Activated naive CD8-positive, alpha-beta T cell (primary cell): ENCODE data around the gene FLRT2.

Source experiments
- H3K27ac Mint-ChIP-seq: one replicate; pipeline ENCODE4 v1.8.0; 2021; ENCODE audit warnings: mixed read lengths
- H3K27me3 Mint-ChIP-seq: one replicate; pipeline ENCODE4 v1.8.0; 2021; ENCODE audit warnings: mixed read lengths
- H3K36me3 Mint-ChIP-seq: one replicate; pipeline ENCODE4 v1.8.0; 2021; ENCODE audit warnings: mixed read lengths
- H3K4me1 Mint-ChIP-seq: one replicate; pipeline ENCODE4 v1.8.0; 2021; ENCODE audit warnings: low read depth, mixed read lengths
- H3K4me3 Mint-ChIP-seq: one replicate; pipeline ENCODE4 v1.8.0; 2021; ENCODE audit warnings: mild to moderate bottlenecking, mixed read lengths
- H3K9me3 Mint-ChIP-seq: one replicate; pipeline ENCODE4 v1.8.0; 2021; ENCODE audit warnings: low read depth, mixed read lengths

Gene FLRT2

DNA sequence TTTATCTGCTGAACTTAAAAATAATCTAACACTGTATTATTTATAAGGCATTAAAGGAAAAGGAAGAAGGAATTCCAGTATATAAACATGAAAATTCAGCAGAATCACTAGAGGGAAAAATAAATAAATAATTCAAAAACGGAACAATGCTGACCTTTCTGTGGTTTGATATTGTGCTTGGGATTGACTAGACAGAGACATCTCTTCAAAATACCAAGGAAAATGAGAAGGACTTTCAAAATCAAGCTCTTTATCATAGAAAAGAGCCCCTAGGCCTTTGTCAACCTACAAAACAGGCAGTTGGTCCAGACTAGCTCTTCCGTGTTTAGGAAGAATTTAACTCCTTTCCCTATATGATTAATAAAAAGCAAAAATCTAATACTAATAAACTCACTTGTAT is 6.3 kb upstream of the FLRT2 start:
- H3K9me3 Mint-ChIP-seq: no peaks in the 10 kb centered on the region
- H3K4me1 Mint-ChIP-seq: no peaks in the 10 kb centered on the region
- no peaks in the 10 kb centered on the region for H3K36me3 Mint-ChIP-seq
- H3K27me3 Mint-ChIP-seq: peaks cover 13% of the 10 kb centered on the region
- H3K27ac Mint-ChIP-seq: no peak overlapping the region
- no peak overlapping the region for H3K4me3 Mint-ChIP-seq

DNA sequence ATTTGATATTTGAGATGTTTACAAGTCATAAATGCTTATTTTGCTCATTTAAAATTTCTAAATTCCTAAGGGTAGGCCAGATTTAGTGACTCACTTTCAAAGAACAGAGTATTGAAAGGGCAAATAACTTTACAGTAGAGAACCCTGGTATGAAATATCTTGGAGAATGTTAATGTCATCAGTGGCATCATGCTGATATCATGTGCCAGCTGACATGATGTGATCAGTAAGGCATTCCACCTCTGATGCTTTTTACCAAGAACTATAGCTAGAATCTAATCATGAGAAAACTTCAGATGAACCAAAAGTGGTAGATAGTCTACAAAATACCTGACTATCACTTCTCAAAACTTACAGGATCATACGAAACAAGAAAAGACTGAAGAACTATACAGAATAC is 2.9 kb upstream of the FLRT2 start:
- Mint-ChIP-seq H3K9me3 (no peaks in the 10 kb centered on the region), H3K36me3 (no peaks in the 10 kb centered on the region), H3K4me1 (peaks cover 7% of the 10 kb centered on the region), H3K27me3 (peaks cover 32% of the 10 kb centered on the region), H3K27ac (no peak overlapping the region), H3K4me3 (no peak overlapping the region)

DNA sequence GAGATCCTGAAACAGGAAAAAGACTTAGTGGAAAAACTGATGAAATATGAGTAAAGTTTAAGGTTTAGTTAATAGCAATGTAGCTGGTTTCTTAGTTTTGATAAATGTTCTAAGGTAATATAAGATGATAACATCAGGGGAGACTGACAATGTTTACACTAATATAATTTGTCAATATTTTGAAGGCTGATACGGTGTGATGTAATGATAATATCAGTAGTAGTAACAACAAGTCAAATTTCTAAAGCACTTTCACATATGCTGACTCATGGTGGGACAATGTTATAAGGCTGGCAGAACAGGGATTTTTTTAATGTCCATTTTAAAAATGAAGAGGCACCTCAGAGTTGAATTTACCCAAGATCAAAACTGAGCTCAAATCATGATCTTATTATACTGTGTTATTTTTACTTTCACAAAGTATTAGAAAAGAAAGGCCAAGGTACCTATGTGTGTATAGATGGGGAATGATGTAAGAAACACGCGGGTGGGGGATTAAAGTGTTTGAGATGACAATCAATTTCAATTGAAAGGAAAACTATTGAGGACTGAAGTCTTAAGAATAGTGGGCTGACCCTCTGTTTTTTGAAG is 2.4 kb upstream of the FLRT2 start:
- Mint-ChIP-seq H3K27ac (no peak overlapping the region), H3K4me1 (peaks cover 11% of the 10 kb centered on the region), H3K9me3 (no peaks in the 10 kb centered on the region), H3K36me3 (no peaks in the 10 kb centered on the region), H3K4me3 (no peak overlapping the region), H3K27me3 (peaks cover 37% of the 10 kb centered on the region)

DNA sequence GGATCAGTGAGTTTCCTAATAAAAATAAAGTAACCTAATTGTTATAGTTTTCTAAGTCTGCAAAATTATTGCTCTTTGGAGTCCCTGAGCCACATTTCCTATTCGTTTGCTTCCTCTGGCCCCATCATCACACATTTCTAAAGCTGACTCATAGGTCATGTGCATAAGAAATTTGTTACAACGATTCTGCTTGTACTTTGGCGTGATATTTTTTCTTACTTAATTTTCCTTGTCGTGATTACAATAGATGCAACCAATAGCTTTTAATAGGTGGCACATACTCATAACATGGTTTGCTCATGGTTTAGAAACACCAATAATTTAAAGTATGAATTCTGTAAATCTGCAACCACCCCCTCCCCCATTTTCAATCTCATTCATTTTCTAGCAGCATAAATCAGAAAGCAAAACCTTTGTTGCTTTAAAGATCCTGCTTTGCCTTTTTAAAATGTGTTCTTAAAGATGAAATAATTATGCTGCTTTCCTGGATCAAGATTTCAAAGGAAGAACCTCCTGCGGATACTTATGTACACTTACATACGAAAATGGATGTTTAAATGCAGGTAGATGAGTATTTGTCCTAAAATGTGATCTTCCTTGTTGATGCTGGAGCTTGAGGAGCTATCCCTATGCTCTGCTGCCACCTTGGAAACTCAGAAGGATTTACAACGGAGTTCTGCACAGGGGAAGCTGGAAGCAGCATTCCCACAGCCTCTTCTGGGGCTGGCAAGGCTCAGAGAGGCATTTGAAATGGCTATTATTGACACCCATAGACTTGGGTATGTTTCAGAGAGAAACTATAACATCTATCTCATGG is 1.7 kb upstream of the FLRT2 start:
- H3K4me1 Mint-ChIP-seq: peaks cover 15% of the 10 kb centered on the region

DNA sequence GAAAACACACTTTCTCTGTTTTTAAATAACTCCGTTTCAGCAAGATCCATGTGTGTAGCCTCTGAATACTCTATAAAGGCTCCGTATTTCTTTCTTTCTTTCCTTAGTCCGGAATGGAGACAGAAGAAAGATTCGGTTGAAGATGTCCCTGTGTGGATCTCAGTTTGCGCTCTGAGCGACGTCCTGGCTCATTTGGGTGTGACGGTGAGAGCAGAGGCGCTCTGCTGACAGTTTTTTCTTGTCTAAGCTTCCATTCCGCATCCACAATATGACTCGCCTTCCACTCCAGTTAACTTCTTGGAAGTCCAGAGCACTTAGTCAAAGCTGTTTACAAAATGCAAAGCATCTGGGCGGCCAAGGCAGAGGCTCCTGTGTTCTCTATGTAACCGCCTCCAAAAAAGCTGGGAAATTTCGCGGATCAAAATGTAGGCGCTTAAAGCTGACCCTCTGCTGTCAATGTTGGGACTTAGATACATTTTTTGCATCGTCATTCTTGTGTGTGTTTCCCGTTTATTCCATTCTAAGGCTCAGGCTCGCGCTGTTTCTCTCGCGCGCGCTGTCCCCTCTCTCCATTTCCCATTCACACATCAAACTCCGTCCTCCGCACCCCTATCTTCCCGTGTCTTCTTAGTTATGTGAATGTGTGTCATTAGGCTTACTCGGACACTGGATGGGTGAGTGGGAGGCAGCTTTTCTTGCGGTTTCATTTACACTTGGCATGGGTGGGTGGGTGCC is 880 bp upstream of the FLRT2 start:
- Mint-ChIP-seq H3K9me3 (no peaks in the 10 kb centered on the region), H3K4me1 (peaks cover 15% of the 10 kb centered on the region), H3K27me3 (peaks cover 42% of the 10 kb centered on the region), H3K36me3 (no peaks in the 10 kb centered on the region), H3K4me3 (no peak overlapping the region), H3K27ac (no peak overlapping the region)

More for the DNA sequence above, 1.7 kb upstream of the FLRT2 start:
- Mint-ChIP-seq H3K9me3 (no peaks in the 10 kb centered on the region), H3K4me3 (no peak overlapping the region), H3K27me3 (peaks cover 41% of the 10 kb centered on the region), H3K27ac (no peak overlapping the region), H3K36me3 (no peaks in the 10 kb centered on the region)

DNA sequence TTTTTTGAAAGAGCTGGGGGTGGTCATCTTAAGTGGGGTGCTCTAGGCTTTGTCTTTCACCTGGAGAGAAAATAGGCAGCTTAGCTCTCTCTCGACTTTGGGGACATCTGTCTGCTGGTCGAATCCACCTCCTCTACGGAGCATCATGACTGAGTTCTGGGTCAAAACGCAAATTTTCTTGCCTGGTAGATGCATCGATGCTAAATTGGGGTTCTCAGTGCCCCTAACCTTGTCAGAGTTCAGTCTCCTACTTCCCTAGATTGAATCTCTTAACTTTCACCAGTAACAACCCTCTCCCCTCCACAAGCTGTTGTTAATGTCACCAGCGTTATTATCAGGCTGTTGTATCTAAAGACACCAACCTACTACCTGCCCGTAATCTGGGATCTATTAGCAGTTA is 682 bp downstream of the FLRT2 start:
- no peaks in the 10 kb centered on the region for H3K36me3 Mint-ChIP-seq
- peaks cover 19% of the 10 kb centered on the region for H3K4me1 Mint-ChIP-seq
- no peak overlapping the region for H3K4me3 Mint-ChIP-seq
- peaks cover 51% of the 10 kb centered on the region for H3K27me3 Mint-ChIP-seq
- no peak overlapping the region for H3K27ac Mint-ChIP-seq
- no peaks in the 10 kb centered on the region for H3K9me3 Mint-ChIP-seq

DNA sequence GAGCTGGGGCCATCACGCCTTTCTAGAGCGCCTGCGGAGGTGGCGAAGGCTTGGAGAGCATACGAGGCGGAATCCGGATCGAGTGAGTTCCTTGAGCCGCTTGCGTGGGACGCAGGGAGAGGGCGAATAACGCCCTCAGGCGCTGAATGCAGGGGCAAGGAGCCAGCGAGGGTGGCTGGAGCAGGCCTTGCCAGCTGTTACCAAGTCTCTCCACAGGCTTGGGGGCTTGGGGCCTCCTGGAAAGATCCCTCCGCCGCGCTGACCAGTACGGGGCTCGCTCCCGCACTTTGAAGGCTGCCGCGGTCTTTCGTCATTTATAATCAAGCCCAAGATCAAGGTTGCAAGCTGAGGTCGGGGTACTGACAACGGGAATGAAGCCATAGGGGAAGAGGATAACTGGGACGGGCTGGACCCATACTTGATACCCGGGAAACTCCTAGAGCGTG is 1.2 kb downstream of the FLRT2 start:
- Mint-ChIP-seq H3K4me3 (no peak overlapping the region), H3K27ac (no peak overlapping the region), H3K4me1 (peaks cover 19% of the 10 kb centered on the region)

DNA sequence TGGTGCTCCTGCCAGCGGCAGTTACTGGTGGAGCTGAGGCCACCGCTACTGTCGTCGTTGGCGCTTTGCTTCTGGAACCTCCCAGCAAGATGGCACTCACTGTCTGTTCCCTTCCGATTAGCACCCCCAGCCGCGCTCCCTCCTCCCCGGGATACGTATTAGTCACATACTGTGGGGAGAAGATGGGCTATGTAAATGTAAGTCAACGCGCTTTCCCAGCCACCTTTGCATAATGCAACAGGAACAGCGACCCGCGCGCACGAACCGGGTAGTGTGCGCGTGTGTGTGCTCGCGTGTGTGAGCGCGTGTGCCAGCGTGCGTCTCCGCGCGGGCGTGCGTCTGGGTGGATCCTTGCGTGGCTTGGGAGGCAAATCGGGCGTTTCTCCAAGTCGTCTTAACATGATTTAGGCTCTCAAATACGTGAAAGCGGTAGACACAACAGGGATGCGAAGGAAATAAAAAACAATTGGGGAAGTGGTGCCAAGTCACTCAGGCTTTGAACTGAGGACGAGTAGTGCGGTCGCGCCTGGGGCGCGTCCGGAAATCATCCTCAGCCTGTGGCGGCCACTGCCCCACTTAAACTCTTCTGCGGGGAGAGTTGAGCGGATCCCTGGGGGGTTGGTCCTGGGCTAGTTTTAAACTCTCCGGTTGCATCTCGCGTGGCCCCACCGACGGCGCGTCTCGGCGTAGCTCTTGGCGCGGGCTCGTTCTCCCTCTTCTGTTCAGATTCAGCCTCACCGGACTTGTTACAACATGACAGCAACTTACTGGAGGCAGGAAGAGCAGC is 1.8 kb downstream of the FLRT2 start:
- H3K27me3 Mint-ChIP-seq: peaks cover 47% of the 10 kb centered on the region
- no peak overlapping the region for H3K27ac Mint-ChIP-seq
- no peak overlapping the region for H3K4me3 Mint-ChIP-seq
- no peaks in the 10 kb centered on the region for H3K36me3 Mint-ChIP-seq
- H3K4me1 Mint-ChIP-seq: peaks cover 19% of the 10 kb centered on the region
- no peaks in the 10 kb centered on the region for H3K9me3 Mint-ChIP-seq

More for the DNA sequence above, 1.2 kb downstream of the FLRT2 start:
- Mint-ChIP-seq H3K9me3 (no peaks in the 10 kb centered on the region), H3K27me3 (peaks cover 49% of the 10 kb centered on the region), H3K36me3 (no peaks in the 10 kb centered on the region)

DNA sequence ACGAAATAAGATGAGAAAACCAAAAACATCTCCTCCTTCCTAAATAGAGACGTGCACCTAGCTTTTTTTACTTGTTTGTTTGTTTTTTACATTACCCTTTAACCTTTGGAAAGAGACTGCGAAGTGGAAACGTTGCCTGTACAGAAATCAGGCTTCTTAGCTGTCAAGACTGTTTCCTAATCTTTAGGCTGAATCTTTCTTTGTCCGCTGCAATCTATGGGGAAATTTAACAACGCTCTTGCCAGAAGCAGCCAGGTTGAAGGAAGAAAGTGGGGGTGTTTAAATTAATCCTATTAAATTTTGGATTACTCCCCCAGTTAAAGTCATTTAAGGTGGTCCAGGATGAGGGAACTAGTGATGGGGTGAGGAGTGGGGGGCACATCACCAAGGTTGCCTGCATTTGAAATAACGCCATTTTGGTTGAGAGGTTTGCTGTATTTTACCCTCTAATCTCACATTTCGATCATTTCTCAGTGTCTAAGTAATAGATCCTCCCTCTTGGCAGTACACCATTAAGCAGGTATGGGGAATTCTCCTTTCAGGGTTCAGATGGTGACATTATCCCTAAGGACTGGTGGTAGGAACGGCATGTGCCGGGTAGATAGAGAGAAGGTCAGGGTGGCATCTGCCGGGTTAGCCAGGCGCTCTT is 2.6 kb downstream of the FLRT2 start:
- peaks cover 50% of the 10 kb centered on the region for H3K27me3 Mint-ChIP-seq
- no peak overlapping the region for H3K4me3 Mint-ChIP-seq
- H3K27ac Mint-ChIP-seq: no peak overlapping the region
- H3K4me1 Mint-ChIP-seq: peaks cover 19% of the 10 kb centered on the region
- no peaks in the 10 kb centered on the region for H3K36me3 Mint-ChIP-seq
- H3K9me3 Mint-ChIP-seq: no peaks in the 10 kb centered on the region

DNA sequence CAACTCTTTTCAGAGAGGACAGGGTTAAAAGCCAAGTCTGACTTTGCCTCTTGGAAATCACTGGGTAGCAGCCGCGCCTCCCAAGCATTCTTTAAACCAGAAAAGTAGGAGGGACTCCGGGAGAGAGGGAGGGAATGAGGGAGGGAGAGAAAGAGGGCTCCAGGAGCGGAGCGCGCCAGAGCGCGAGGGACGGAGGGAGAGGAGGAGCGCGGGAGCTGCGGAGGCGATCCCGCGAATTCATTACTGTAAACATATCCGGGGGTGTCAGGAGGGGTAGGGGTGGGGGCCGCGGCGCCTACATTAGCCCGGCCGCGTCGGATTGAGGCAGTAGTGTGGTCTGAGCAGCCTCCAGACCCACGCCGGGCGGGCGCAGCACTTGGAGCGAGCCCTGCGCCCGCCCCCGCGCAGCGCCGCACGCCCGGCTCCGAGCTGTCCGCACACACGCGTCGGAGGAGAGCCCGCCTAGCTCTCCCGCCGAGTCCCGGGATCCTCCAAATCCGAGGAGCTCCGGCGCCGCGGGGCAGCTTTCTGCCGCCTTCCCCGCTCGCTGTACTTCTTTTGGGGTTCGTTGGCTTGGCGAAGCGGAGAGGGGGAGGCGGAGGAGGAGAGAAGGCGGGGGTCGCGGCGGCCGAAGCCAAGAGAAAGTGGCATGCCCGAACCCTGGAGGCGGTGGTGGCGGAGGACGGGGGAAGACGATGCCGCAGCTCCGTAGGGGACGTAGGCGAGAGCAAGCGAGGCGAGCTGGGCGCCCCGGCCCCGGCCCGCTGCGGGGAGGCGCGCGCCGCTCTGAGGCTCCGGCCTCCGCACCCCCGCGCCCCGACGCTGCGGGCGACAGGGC is 3.3 kb downstream of the FLRT2 start:
- Mint-ChIP-seq H3K27ac (no peak overlapping the region), H3K9me3 (no peaks in the 10 kb centered on the region)

DNA sequence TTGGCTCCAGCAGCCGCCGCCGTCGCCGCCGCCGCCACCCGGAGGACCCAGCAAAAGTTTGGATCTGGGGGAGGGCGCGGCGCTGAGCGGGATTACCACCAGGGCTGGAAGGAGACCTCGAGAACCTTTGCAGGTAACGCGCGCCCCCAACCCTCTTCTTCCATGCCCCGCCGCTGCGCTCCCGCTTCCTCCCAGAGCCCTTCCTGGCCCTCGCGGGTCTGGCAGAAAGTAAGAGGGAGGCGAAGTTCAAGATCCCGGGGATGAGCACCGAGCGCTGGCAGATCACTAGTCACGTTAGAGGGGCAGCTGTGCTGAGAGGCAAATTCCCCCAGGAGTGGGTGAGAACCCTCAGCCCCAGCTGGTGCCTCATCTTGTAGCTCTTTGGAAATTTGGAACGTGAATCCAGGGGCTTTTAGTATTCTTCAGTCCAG is 3.9 kb downstream of the FLRT2 start:
- Mint-ChIP-seq H3K9me3 (no peaks in the 10 kb centered on the region), H3K4me1 (peaks cover 19% of the 10 kb centered on the region), H3K4me3 (no peak overlapping the region), H3K27ac (no peak overlapping the region), H3K36me3 (no peaks in the 10 kb centered on the region), H3K27me3 (peaks cover 47% of the 10 kb centered on the region)

More for the DNA sequence above, 3.3 kb downstream of the FLRT2 start:
- H3K4me1 Mint-ChIP-seq: peaks cover 19% of the 10 kb centered on the region
- H3K36me3 Mint-ChIP-seq: no peaks in the 10 kb centered on the region
- H3K4me3 Mint-ChIP-seq: no peak overlapping the region
- H3K27me3 Mint-ChIP-seq: peaks cover 50% of the 10 kb centered on the region

DNA sequence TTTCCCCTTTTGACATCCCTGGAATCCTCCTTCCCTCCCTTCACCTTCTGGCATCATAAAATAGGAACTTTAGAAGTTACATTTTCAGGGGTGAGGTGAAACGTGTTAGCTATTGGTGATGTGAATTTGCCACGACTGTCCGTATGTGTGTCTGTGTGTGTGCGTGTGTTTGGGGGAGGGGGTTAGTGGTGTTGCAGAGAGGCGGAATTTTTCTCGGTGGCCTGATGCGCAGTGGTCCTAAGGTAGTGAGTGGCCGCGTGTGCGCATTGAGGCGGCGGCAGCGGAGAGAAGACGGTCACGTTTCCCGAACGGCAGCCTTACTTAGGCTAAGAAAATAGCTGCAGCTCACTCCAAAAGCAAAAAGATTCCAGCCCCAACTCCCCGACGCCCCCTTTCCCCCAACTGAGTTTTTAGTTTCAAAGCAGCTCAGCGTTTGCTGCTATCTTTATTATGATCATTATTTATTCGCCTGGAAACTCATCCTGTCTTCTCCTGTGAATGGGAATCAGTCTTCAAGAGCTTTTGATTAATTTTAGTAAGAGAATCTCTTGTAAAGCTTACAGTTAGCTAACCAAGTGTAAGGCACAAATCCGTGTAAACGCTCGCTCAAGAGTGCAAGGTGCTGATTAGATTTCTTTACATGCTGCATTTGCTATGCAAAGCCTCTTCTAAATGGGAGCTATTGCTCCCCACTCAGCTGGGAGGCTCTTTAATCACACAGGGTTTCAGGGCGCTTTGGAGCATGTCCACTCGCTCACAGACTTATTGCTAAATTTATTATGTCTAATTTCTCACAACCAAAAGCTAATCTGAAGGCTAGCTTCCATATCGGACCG is 4.7 kb downstream of the FLRT2 start:
- peaks cover 19% of the 10 kb centered on the region for H3K4me1 Mint-ChIP-seq
- no peak overlapping the region for H3K4me3 Mint-ChIP-seq
- no peaks in the 10 kb centered on the region for H3K36me3 Mint-ChIP-seq
- peaks cover 43% of the 10 kb centered on the region for H3K27me3 Mint-ChIP-seq
- H3K27ac Mint-ChIP-seq: no peak overlapping the region
- H3K9me3 Mint-ChIP-seq: no peaks in the 10 kb centered on the region

DNA sequence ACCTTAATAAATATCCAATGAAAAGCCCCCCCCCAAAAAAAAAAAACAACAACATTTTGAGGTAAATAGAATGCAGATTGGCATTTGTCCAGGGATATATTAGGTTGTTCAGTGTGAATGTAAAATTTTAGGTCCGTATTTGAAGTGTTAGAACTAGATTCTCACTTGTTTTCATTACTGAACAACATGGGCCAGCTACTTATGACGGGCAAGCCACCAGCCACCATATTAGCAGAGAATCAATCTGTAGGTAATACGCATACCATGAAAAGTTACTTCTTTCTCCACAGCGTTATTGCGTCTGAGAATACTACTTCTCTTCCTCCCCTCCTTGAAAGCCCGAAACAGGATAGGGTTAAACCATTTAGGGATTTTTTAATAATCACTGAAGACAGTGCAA is 5.4 kb downstream of the FLRT2 start:
- Mint-ChIP-seq H3K36me3 (no peaks in the 10 kb centered on the region), H3K27ac (no peak overlapping the region), H3K9me3 (no peaks in the 10 kb centered on the region), H3K27me3 (peaks cover 41% of the 10 kb centered on the region), H3K4me1 (peaks cover 19% of the 10 kb centered on the region), H3K4me3 (no peak overlapping the region)
